HepG2 (cell line): ENCODE data around the gene TRA2B. TPM values are rescaled to one million over a fixed set of nuclear protein-coding genes. Genes with fewer than 3 reads are reported as not detected.

Source experiments
- ADNP ChIP-seq: sonication (generic); formaldehyde crosslinking; IDR thresholded peaks from 2 replicates; pipeline ENCODE4 v1.4.0; 2020; ENCODE audit warnings: missing genetic modification reagents
- ARID2 ChIP-seq: sonication (generic); formaldehyde crosslinking; IDR thresholded peaks from 2 replicates; pipeline ENCODE4 v1.8.1; 2022; ENCODE audit warnings: mild to moderate bottlenecking, missing genetic modification reagents, borderline replicate concordance
- ARNT ChIP-seq: fragments of 450-650 bp; IDR thresholded peaks from 2 replicates; pipeline ENCODE4 v1.6.1; 2017
- EZH2 ChIP-seq: conservative IDR thresholded peaks from 2 replicates; pipeline ENCODE4 v1.6.1; 2012; ENCODE audit warnings: mild to moderate bottlenecking, low read depth, low read length, moderate library complexity
- HNRNPUL1 ChIP-seq: fragments of 200-400 bp; formaldehyde crosslinking; IDR thresholded peaks from 2 replicates; pipeline ENCODE4 v1.6.1; 2017; ENCODE audit warnings: low read depth, mild to moderate bottlenecking, low read length, moderate library complexity
- KDM4B ChIP-seq: sonication (generic); formaldehyde crosslinking; IDR thresholded peaks from 2 replicates; pipeline ENCODE4 v1.4.0; 2020; ENCODE audit warnings: missing genetic modification reagents
- MTA1 ChIP-seq: sonication (generic); formaldehyde crosslinking; IDR thresholded peaks from 2 replicates; pipeline ENCODE4 v1.4.0; 2020; ENCODE audit warnings: missing genetic modification reagents, mild to moderate bottlenecking, borderline replicate concordance
- PAX8 ChIP-seq: sonication (generic); formaldehyde crosslinking; IDR thresholded peaks from 2 replicates; pipeline ENCODE4 v1.8.0; 2022; ENCODE audit warnings: mild to moderate bottlenecking, missing genetic modification reagents, borderline replicate concordance
- POGK ChIP-seq: sonication (generic); formaldehyde crosslinking; conservative IDR thresholded peaks from 2 replicates; pipeline ENCODE4 v1.8.0; 2022; ENCODE audit warnings: mild to moderate bottlenecking, moderate library complexity, missing genetic modification reagents
- TFDP1 ChIP-seq: IDR thresholded peaks from 2 replicates; pipeline ENCODE4 v1.6.1; 2016; ENCODE audit warnings: missing compliant biosample characterization, missing genetic modification reagents, borderline replicate concordance
- THAP7 ChIP-seq: sonication (generic); formaldehyde crosslinking; IDR thresholded peaks from 2 replicates; pipeline ENCODE4 v1.8.1; 2023; ENCODE audit warnings: mild to moderate bottlenecking, missing genetic modification reagents
- ZBTB4 ChIP-seq: sonication (generic); formaldehyde crosslinking; IDR thresholded peaks from 2 replicates; pipeline ENCODE4 v1.4.0; 2020; ENCODE audit warnings: missing genetic modification reagents, mild to moderate bottlenecking, borderline replicate concordance
- ZKSCAN5 ChIP-seq: sonication (generic); formaldehyde crosslinking; IDR thresholded peaks from 2 replicates; pipeline ENCODE4 v1.5.1; 2020; ENCODE audit warnings: mild to moderate bottlenecking, missing genetic modification reagents
- ZNF609 ChIP-seq: sonication (generic); formaldehyde crosslinking; IDR thresholded peaks from 2 replicates; pipeline ENCODE4 v1.4.0; 2020; ENCODE audit warnings: mild to moderate bottlenecking, missing genetic modification reagents, borderline replicate concordance
- polyA plus RNA-seq, 8 experiments: library from polyadenylated mRNA; depleted of rRNA in 3 of 8; stranded (reverse) in 7 of 8; unstranded in 1 of 8; fragments of >200 nt; fragmentation: Illumina TruSeq in 4 of 8; extraction: Trizol in 4 of 8; gene quantifications; 2 replicates each; pipeline versions ENCODE4 v1.2.1 to v1.2.3, GENCODE V29; 2011 to 2016; ENCODE audit warnings: low read depth in 4 of 8, missing spikeins in 1 of 8, mixed read lengths in 1 of 8; ENCODE audit not compliant: insufficient read depth in 1 of 8
- total RNA-seq, 5 experiments: library from RNA; depleted of rRNA; stranded (reverse); fragments of >200 nt; fragmentation: Illumina TruSeq; extraction: Trizol; gene quantifications; 2 replicates each; pipeline ENCODE4 v1.2.3, GENCODE V29; 2016; ENCODE audit warnings: low read depth in 1 of 5

The TRA2B gene
- total and polyA plus RNA-seq, 2 of the 13 experiments (the other 11 are each of a cell fraction or from before 2014, with no cell fraction given), result 105 to 241 TPM

GRCh38 chr3:185937689-185938374 lies at the start of gene TRA2B (continued):
- TF ChIP-seq HNRNPUL1 (no peak), ARNT (no peak), EZH2 (no peak), TFDP1 (CRISPR knock-in tag) (peak; percentile 99), ZBTB4 (CRISPR knock-in tag) (peak; percentile 28; the same call in 1 of the 2 replicates), ARID2 (peak; percentile 59; the same call in 1 of the 2 replicates), PAX8 (CRISPR knock-in tag) (0 out of 2 replicates have a peak, but pooled peaks have one; percentile 81), MTA1 (CRISPR knock-in tag) (peak; percentile 80; the same call in 1 of the 2 replicates), KDM4B (CRISPR knock-in tag) (peak; percentile 64; the same call in 1 of the 2 replicates), ZNF609 (CRISPR knock-in tag) (peak; percentile 26; the same call in 1 of the 2 replicates), THAP7 (CRISPR knock-in tag) (0 out of 2 replicates have a peak, but pooled peaks have one; percentile 38), ZKSCAN5 (CRISPR knock-in tag) (no peak), ADNP (CRISPR knock-in tag) (no peak), POGK (CRISPR knock-in tag) (peak; percentile 81)
